NCI-H82 (cell line): ENCODE results near the gene PRPF8.
A peak's percentile ranks its signal among the peaks of the same experiment; 100 is the strongest.

Experiments
- DNase-seq: peaks from one replicate; lab custom pipeline; 2025; lab: John Stamatoyannopoulos, UW

Gene PRPF8

DNA sequence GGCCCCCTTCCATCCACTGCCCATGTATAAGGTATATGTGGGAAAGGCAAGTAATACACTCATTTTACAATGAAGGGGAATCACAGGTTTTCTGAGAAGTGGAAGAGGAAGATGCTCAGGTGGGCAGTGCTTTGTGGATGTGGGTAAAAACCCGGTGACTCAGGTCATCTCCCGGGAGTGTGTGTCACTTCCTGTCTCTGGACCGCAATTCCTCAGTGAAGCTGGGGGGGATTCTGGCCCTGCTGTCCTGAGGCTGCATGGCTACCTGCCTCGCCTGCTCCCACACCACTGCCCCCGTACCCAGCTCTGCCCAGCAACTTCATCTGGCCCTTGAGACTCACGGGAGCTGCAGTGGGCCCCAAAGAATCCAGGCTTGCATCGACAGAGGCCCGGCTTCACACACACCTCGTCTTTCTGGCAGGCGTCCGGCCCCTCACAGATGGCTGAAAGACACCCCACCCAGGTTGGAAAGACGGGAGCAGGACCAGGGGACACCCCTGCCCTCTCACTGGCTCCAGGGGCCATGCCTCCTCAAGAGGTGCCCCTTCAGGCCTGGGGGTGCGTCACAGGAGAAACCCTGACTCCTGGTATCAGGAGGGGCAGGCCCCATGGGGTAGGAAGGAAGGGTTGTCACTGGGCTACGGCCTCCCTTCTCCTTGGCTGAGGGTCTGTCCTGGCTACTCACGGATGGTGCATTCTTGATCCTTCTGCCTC lies 40.0 kb downstream of the PRPF8 start:
- DNase-seq, result no peak

- DNase-seq, result no peak
Measured at GRCh38 chr17:1643999-1644492, 40.6 kb downstream of the PRPF8 start.

DNA sequence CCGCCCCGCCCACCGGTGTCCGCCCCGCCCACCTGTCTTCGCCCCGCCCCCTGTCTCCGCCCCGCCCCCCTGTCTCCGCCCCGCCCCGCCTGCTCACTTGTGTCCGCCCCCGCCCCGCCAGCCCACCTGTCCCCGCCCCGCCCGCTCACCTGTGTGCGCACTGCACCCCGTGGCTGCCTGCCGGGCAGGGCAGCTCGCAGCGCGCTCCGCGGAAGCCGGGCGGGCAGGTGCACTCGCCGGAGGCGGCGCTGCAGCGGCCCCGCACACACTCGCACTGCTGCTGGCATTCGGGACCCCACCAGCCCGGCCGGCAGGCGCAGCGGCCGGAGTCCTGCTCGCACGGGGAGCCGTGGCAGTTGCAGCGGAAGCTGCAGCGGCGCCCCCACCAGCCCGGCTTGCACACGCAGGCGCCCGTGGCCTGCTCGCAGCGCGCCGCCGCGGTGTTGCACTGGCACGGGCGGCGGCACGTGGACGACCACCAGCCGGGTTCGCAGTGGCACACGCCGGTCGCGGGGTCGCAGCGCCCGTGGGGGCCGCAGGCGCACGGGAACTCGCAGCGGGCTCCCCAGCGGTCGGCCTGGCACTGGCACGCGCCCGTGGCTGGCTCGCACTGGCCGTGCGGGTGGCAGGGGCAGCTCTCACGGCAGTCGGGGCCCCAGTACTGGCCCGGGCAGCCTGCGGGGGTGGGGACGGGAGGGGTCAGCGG lies 41.2 kb downstream of the PRPF8 start:
- peak; percentile 47 for DNase-seq

DNA sequence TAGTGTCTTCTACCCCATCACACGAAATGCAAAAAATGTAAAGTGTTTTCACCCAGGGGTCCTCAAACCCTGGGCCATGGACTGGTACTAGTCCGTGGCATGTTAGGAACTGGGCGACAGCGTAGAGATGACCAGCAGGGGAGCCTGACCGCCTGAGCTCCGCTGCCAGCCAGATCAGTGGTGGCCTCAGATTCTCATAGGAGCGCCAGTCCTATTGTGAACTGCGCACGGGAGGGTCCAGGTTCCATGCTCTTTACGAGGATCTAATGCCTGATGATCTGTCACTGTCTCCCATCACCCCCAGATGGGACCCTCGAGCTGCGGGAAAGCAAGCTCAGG lies 43.6 kb downstream of the PRPF8 start:
- no peak for DNase-seq

DNA sequence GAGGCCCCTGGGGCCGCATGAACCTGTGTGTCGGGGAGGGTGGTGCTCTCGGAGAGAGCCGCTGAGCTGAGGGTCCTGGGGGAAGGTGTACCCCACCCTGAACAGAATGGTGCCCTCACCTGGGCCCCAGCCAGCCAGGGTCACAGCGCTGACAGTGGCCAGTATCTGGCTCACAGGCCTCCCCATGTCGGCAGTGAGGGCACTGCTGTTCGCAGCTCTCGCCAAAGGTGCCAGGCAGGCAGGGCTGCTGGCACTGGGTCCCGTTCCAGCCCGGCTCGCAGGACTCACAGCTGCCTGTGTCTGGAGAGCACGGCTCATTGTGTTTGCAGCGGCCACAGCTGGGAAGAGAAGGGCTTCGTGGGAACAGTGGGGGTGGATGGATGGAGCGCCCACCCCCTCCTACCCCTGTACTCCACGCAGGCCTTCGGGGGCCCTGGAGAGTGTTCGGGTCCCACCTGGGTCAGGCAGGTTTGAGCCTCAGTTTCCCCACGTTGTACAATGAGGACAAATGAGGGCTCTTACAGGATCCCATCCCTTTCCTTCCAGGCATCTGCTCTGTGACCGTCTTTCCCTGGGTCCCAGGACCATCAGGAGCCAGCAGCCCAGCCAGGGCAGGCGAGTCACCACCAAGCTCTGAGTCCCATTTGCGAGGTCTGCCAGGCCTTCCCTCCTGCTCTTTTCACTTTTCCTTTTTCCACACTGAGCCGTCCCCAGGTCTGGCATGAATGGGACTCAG lies 44.2 kb downstream of the PRPF8 start:
- DNase-seq, result no peak

DNA sequence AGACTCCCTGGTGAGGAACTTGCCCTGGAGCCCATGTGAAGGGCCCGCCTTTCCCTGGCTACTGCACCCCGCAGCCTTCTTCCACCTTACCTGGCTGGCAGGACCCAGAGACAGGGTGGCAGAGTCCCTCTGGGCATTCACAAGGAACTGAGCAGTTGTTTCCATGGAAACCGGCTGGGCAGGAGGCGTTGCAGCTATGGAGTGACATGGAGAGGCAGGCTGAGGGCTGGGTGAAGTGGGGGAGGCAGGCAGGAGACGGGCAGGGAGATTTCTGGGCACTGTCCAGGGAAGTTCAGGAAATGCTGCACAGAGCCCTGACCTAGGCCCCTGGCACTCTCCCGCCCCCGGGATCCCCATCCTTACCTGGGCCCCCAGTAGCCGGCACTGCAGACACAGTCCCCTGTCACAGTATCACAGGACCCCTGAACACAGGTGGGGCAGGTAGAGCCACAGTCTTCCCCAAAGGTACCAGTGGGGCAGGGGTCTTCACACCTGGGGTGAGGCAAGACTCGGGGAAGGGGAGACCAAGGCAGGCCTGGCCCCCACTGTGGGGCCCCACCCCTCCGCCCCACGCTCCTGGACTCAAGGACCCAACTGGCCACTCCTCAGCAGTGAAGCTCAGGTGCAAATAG lies 45.0 kb downstream of the PRPF8 start:
- no peak for DNase-seq

DNA sequence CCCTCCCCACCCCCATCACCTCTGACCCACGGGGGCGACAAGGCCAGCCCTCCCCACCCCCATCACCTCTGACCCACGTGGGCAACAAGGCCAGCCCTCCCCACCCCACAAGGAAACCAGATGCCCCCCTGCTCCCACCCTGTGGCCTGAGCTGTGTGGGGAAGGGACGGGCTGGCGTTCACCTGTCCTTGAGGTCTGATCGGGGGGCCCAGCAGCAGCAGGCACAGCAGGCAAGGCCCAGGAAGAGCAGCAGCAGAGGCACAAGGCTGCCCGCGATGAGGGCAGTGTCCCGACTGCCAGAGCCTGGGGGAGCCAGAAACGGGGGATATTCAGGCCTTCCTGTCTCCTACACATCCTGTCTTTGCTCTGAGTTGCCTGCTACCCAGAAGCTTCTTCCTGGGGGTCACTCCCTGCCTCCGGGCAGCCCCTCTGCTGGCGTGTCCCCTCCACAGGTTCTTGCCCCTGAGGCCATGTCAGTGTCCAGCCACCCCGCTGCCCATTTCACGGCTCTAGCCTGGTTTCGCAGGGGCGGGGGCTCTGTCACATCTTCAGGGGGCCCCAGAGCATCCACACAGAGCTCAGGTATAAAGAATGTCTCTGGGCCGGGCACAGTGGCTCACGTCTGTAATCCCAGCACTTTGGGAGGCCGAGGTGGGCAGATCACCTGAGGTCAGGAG lies 45.9 kb downstream of the PRPF8 start:
- no peak for DNase-seq

DNA sequence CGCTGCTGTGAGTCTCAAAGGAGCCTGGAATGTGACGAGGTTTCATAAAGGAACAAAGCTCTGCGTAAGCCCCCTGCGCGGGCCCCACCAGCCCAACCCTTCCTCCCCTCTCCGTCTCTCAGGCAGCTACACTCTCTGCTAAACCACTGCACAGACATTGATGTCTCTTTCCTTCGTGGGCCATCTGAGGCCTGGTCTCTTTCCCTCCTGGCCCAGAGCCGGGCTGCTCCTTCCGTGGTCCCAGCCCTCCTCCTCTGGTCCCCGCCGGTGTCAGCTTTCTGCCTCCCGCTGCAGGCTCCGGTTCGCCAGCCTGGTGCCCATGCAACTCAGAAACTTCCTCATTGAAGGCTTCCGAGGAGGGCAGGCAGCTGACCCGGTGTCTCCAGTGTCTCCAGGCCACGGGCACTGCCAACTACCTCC lies 46.5 kb downstream of the PRPF8 start:
- DNase-seq, result no peak

DNA sequence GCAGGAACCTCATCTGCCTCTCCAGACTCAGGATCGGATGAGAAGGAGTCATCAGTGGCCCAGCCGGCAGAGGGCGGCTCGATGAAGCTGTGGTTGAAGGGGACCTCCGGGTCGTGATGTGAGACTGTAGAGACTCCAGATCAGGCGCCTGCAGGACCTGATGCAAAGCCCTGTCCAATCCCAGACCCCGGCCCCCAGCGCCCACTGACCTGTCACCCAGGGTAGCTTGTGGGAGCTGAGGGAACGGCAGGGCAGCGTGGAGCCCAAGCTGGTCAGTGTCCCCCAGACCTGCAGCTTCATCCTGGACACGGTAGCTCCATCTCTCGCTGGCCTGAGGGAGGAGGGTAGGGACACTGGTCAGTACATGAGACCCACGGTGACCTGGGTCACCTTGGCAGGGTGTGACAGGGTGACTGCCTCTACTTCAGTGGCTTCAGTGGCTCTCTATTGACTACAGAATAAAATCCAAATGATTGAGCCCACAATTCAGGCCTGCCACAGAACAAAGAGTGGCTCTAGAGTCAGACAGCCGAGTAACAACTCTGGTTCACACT lies 47.9 kb downstream of the PRPF8 start:
- DNase-seq, result no peak

DNA sequence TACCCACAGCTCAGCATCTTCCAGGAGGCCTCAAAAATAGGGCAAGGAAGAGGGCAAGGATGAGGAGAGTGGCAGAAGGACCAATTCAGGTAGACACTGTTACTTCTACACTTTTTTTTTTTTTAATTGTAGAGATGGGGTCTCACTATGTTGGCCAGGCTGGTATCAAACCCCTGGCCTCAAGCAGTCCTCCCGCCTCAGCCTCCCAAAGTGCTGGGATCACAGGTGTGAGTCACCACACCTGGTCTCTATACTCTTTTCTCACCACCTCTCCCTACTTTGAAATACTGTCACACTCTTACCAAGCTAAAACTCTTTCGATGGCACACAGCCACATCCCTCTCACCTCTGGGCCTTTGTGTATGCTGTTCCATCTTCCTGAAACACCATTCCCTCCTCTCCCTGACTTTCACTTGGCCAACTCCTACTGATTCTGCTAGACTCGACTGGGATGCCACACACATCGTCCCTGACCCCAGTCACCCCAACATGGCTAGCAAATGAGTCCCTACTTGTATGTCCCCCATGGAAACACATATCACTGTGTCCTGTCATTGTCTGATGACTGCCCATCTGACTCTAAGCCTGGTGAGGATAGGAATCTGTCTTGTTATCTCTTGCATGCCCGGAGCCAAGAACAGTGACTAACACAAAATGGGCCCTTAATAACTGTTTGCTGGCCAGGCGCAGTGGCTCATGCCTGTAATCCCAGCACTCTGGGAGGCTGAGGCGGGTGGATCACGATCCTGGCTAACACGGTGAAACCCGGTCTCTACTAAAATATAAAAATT lies 48.8 kb downstream of the PRPF8 start:
- no peak for DNase-seq

- no peak for DNase-seq
Measured at GRCh38 chr17:1634841-1635650, 49.6 kb downstream of the PRPF8 start.

GRCh38 chr17:1630662-1631061 lies 54.0 kb downstream of the PRPF8 start:
- DNase-seq, result no peak

- DNase-seq, result peak; percentile 83
Measured at GRCh38 chr17:1629504-1630310, 55.0 kb downstream of the PRPF8 start.

DNA sequence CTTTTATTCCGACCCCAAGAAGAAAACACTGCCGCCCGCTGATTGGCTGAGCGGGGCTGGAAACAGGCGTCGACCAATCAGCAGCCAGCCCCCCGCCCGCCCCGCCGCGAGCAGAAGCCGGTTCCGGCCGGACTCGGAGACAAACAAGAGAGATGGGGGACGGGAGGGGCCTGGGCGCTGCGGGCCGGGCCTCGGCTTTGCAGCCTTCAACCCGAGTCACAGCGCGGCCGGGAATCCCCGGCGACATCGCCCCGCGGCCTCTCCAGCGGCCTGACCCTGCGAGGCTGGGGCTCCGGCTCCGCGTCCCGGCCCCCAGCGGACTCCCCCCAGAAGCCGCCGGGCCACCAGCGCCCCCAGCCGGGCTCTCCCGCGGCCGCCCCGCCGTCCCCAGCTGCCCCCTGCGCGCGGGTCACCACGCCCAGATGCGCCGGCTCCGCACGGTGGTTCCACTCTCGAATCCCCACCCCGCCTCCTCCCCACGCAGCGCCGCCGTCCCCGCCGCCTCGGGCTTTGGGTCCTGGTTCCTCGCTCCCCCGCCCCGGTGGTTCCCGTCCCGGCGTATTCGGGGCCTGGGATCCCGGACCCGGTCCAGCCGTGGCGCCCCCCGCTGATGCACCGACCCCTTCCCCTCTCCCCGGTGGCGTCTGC lies 55.7 kb downstream of the PRPF8 start:
- DNase-seq, result peak; percentile 99

GRCh38 chr17:1627982-1628855 lies 56.4 kb downstream of the PRPF8 start, which contains the start of gene SLC43A2:
Gene SLC43A2 (minus strand): TSS chr17:1628834. CDS start chr17:1627874, 960 bp downstream.
- DNase-seq, result peak; percentile 98

- peak; percentile 56 for DNase-seq
Measured at GRCh38 chr17:1627182-1627981, 57.3 kb downstream of the PRPF8 start.
